ENCODE results near the gene KRT75. TPM values are rescaled to one million over a fixed set of nuclear protein-coding genes. Genes with fewer than 3 reads are reported as not detected.

Gene KRT75
- total RNA-seq, 1 experiment from 2014 or later: not detected

DNA sequence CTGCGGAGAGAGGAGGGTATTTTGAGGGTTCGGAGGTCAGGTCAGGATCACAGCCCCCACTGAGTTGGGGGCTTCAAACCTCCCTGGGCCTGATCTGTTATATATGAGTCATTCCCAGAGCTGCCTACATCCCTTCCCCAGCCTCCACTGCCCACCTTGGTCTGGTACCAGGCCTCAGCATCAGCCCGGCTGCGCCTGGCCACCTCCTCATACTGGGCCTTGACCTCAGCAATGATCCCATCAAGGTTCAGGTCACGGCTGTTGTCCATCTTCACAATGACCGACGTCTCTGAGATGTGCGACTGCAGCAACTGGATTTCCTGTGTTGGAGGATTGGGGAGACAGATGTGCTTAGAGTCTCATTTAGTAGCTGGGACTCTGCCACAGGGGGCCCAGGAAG lies 53.0 kb downstream of the KRT75 start:
- ChIA-PET CTCF (interaction anchor here (0.6 to 4.6 kb wide), 14 partner anchors 9 to 1711 kb away, joined by 3 to 37 read pairs (median 6); no protein-coding TSS in a partner anchor), POLR2A (interaction anchor here (1.4 kb wide), 1 partner anchor 129 kb away, joined by 5 read pairs; no protein-coding TSS in a partner anchor)
- no peaks in the 10 kb centered on the region for H3K36me3 Mint-ChIP-seq (ENCODE audit: insufficient read depth, unreplicated experiment)
- no peaks in the 10 kb centered on the region for H3K27me3 Mint-ChIP-seq (ENCODE audit: insufficient read depth, unreplicated experiment)
- no peaks in the 10 kb centered on the region for H3K4me1 Mint-ChIP-seq (ENCODE audit: insufficient read depth, unreplicated experiment)
- DNase-seq (ENCODE audit: unreplicated experiment): no peak
- H3K9me3 Mint-ChIP-seq (ENCODE audit: unreplicated experiment): no peaks in the 10 kb centered on the region
- H3K4me3 Mint-ChIP-seq (ENCODE audit: unreplicated experiment): no peak overlapping the region
- BruUV-seq (replicated peaks): no TSS peak
- intact Hi-C loops (cut with micrococcal nuclease): loop anchor here (10.0 kb wide), 1 partner anchor 604 kb away; no protein-coding TSS in a partner anchor
- no peak overlapping the region for H3K27ac Mint-ChIP-seq (ENCODE audit: low read depth, unreplicated experiment)
- no peak for TF ChIP-seq CTCF (IDR thresholded peaks at IDR 0.05; ENCODE audit: unreplicated experiment)

DNA sequence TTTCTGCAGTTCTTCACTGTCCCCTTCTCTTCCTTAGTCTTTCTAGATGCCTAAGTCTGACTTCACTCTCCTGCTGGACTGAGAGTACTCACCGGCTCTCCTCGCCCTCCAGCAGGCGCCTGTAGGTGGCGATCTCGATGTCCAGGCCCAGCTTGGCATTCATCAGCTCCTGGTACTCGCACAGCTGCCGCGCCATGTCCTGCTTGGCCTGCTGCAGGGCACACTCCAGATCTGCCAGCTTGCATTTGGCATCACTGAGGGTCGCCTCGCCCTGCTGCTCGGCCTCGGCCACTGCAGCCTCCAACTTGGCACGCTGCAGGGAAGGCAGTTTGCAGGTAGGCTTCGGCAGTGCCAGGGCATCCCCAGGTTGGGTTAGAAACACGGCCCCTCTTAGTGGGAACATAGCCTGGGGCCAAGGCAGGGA lies 53.9 kb downstream of the KRT75 start:
- TF ChIP-seq CTCF (IDR thresholded peaks at IDR 0.05; ENCODE audit: unreplicated experiment): peak; percentile 59

GRCh38 chr12:52379536-52379935 lies 54.6 kb downstream of the KRT75 start:
- DNase-seq (ENCODE audit: unreplicated experiment): no peak
- H3K27ac Mint-ChIP-seq (ENCODE audit: low read depth, unreplicated experiment): no peak overlapping the region
- H3K4me3 Mint-ChIP-seq (ENCODE audit: unreplicated experiment): no peak overlapping the region
- intact Hi-C loops (cut with micrococcal nuclease): no loop called here
- CTCF ChIA-PET: interaction anchor here (0.6 to 4.6 kb wide), 14 partner anchors 11 to 601 kb away, joined by 3 to 17 read pairs (median 6); partner anchors contain the start of gene KRT5
- no peaks in the 10 kb centered on the region for H3K9me3 Mint-ChIP-seq (ENCODE audit: unreplicated experiment)
- H3K36me3 Mint-ChIP-seq (ENCODE audit: insufficient read depth, unreplicated experiment): no peaks in the 10 kb centered on the region
- H3K27me3 Mint-ChIP-seq (ENCODE audit: insufficient read depth, unreplicated experiment): no peaks in the 10 kb centered on the region
- TF ChIP-seq CTCF (IDR thresholded peaks at IDR 0.05; ENCODE audit: unreplicated experiment): no peak
- POLR2A ChIA-PET: interaction anchor here (0.6 to 2.1 kb wide), 4 partner anchors 128 to 491 kb away, joined by 3 to 5 read pairs (median 4); partner anchors contain the start of gene KRT5
- BruUV-seq (replicated peaks): no TSS peak
- no peaks in the 10 kb centered on the region for H3K4me1 Mint-ChIP-seq (ENCODE audit: insufficient read depth, unreplicated experiment)

More for the DNA sequence above, 53.9 kb downstream of the KRT75 start:
- H3K9me3 Mint-ChIP-seq (ENCODE audit: unreplicated experiment): no peaks in the 10 kb centered on the region
- CTCF ChIA-PET: interaction anchor here (0.6 to 4.6 kb wide), 16 partner anchors 8 to 601 kb away, joined by 3 to 37 read pairs (median 5); partner anchors contain the start of gene KRT5
- no TSS peak for BruUV-seq (replicated peaks)
- no peaks in the 10 kb centered on the region for H3K36me3 Mint-ChIP-seq (ENCODE audit: insufficient read depth, unreplicated experiment)
- no peak overlapping the region for H3K27ac Mint-ChIP-seq (ENCODE audit: low read depth, unreplicated experiment)
- no peak overlapping the region for H3K4me3 Mint-ChIP-seq (ENCODE audit: unreplicated experiment)
- intact Hi-C loops (cut with micrococcal nuclease): loop anchor here (10.0 kb wide), 1 partner anchor 605 kb away; no protein-coding TSS in a partner anchor
- no peaks in the 10 kb centered on the region for H3K4me1 Mint-ChIP-seq (ENCODE audit: insufficient read depth, unreplicated experiment)
- POLR2A ChIA-PET: interaction anchor here (0.7 to 2.1 kb wide), 6 partner anchors 127 to 232 kb away, joined by 3 to 5 read pairs (median 5); partner anchors contain the start of gene KRT5
- no peaks in the 10 kb centered on the region for H3K27me3 Mint-ChIP-seq (ENCODE audit: insufficient read depth, unreplicated experiment)
- peak; percentile 59 for DNase-seq (ENCODE audit: unreplicated experiment)

DNA sequence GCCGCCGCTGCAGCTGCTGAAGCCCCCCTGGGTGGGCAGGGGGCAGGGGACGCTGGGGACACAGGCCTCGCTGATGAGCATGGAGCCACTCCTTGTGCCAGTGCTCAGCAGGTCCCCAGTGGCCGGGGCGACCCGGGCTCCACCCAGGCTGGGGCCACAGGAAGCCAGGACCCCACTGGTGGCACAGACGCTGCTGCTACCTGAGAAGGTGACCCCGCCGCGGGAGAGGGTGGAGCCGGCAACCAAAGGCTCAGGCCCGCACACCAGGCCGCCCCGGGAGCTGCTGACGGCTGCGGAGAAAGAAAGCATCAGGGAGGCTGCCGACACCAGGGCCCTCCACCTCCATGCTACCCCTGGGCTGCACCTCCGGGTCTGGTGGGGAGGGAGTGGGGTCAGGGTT lies 56.1 kb downstream of the KRT75 start:
- CTCF ChIA-PET: interaction anchor here (0.6 to 4.6 kb wide), 7 partner anchors 116 to 502 kb away, joined by 3 to 17 read pairs (median 5); partner anchors contain the start of gene KRT5
- Mint-ChIP-seq H3K27ac (ENCODE audit: low read depth, unreplicated experiment) (no peak overlapping the region), H3K4me1 (ENCODE audit: insufficient read depth, unreplicated experiment) (no peaks in the 10 kb centered on the region), H3K4me3 (ENCODE audit: unreplicated experiment) (no peak overlapping the region), H3K27me3 (ENCODE audit: insufficient read depth, unreplicated experiment) (no peaks in the 10 kb centered on the region), H3K36me3 (ENCODE audit: insufficient read depth, unreplicated experiment) (no peaks in the 10 kb centered on the region), H3K9me3 (ENCODE audit: unreplicated experiment) (no peaks in the 10 kb centered on the region)
- DNase-seq (ENCODE audit: unreplicated experiment): no peak
- intact Hi-C loops (cut with micrococcal nuclease): no loop called here
- POLR2A ChIA-PET: interaction anchor here (1.4 kb wide), 1 partner anchor 122 kb away, joined by 5 read pairs; no protein-coding TSS in a partner anchor
- BruUV-seq (replicated peaks): no TSS peak
- TF ChIP-seq CTCF (IDR thresholded peaks at IDR 0.05; ENCODE audit: unreplicated experiment): no peak

All from MCF 10A (cell line).